ENCODE data around the gene INHBE.
"Not testable (repeated sequence)": the region's sequence is repeated elsewhere in the genome, so short reads cannot be mapped to it uniquely, and the experiment has no call there.

The INHBE gene

GRCh38 chr12:57454566-57455373 lies at the start of gene INHBE:
TSS of gene INHBE (plus strand) at chr12:57455307. CDS start at chr12:57455537, 230 bp downstream.
- DNase-seq: peak; percentile 98

- no peak for DNase-seq
These were observed 44.6 kb upstream of the INHBE start for GRCh38 chr12:57410534-57410933.

GRCh38 chr12:57414160-57414559 lies 40.9 kb upstream of the INHBE start:
- not testable (repeated sequence) for DNase-seq

GRCh38 chr12:57415088-57415487 lies 40.0 kb upstream of the INHBE start:
- DNase-seq: no peak

GRCh38 chr12:57416039-57416996 lies 38.8 kb upstream of the INHBE start:
- no peak for DNase-seq

- no peak for DNase-seq
These were observed 36.9 kb upstream of the INHBE start for GRCh38 chr12:57418255-57418654.

- DNase-seq: no peak
These were observed 35.6 kb upstream of the INHBE start for GRCh38 chr12:57419495-57419894.

GRCh38 chr12:57420482-57420881 lies 34.6 kb upstream of the INHBE start:
- no peak for DNase-seq

GRCh38 chr12:57426948-57427347 lies 28.2 kb upstream of the INHBE start:
- not testable (repeated sequence) for DNase-seq

- DNase-seq: no peak
These were observed 26.1 kb upstream of the INHBE start for GRCh38 chr12:57428965-57429364.

GRCh38 chr12:57429473-57430111 lies 25.5 kb upstream of the INHBE start:
- no peak for DNase-seq

- DNase-seq: peak; percentile 57
These were observed 24.8 kb upstream of the INHBE start for GRCh38 chr12:57430112-57430930.

- peak; percentile 98 for DNase-seq
These were observed 24.1 kb upstream of the INHBE start, which contains the start of gene R3HDM2 for GRCh38 chr12:57430931-57431566. TSS of gene R3HDM2 (minus strand) at chr12:57431043. CDS start at chr12:57310428, 120,615 bp downstream.

GRCh38 chr12:57431654-57432188 lies 23.4 kb upstream of the INHBE start:
- DNase-seq: no peak

GRCh38 chr12:57433370-57433769 lies 21.7 kb upstream of the INHBE start:
- no peak for DNase-seq

- DNase-seq: no peak
These were observed 20.4 kb upstream of the INHBE start, which contains the start of gene INHBC for GRCh38 chr12:57434517-57435223. TSS of gene INHBC (plus strand) at chr12:57434784. CDS start at chr12:57434887, 103 bp downstream.

- no peak for DNase-seq
These were observed 19.8 kb upstream of the INHBE start for GRCh38 chr12:57435293-57435692.

GRCh38 chr12:57438400-57438799 lies 16.7 kb upstream of the INHBE start:
- no peak for DNase-seq

GRCh38 chr12:57439762-57440266 lies 15.3 kb upstream of the INHBE start:
- no peak for DNase-seq

GRCh38 chr12:57441393-57441792 lies 13.7 kb upstream of the INHBE start:
- DNase-seq: not testable (repeated sequence)
